Karpas-422 (cell line): Measurements from ENCODE around the gene EVX2. TPM values are rescaled to one million over a fixed set of nuclear protein-coding genes. Genes with fewer than 3 reads are reported as not detected.

Experiments used
- DNase-seq: peaks from one replicate; pipeline ENCODE4 v3.0.0-alpha.2; 2015
- H2AFZ ChIP-seq: fragments of 200-600 bp; sonication (generic); 2 replicates; pipeline ENCODE4 v1.6.1; 2014; ENCODE audit warnings: antibody characterized with exemption, low read length, mixed read lengths
- H3K27ac ChIP-seq: fragments of 200-600 bp; sonication (generic); 2 replicates; pipeline ENCODE4 v1.5.1; 2014; ENCODE audit warnings: mild to moderate bottlenecking, low read length, moderate library complexity
- H3K27me3 ChIP-seq: fragments of 200-600 bp; sonication (generic); 2 replicates; pipeline ENCODE4 v1.6.1; 2014; ENCODE audit warnings: low read length, mixed read lengths
- H3K36me3 ChIP-seq: fragments of 200-600 bp; sonication (generic); 2 replicates; pipeline ENCODE4 v1.6.1; 2014; ENCODE audit warnings: low read length, mixed read lengths; ENCODE audit not compliant: insufficient read depth
- H3K4me1 ChIP-seq: fragments of 200-600 bp; sonication (generic); 2 replicates; pipeline ENCODE4 v1.6.1; 2014; ENCODE audit warnings: mild to moderate bottlenecking, low read length, mixed read lengths
- H3K4me2 ChIP-seq: fragments of 200-600 bp; sonication (generic); 2 replicates; pipeline ENCODE4 v1.6.1; 2014; ENCODE audit warnings: low read length, low read depth, mild to moderate bottlenecking; ENCODE audit not compliant: poor library complexity, severe bottlenecking
- H3K4me3 ChIP-seq: fragments of 200-600 bp; sonication (generic); 2 replicates; pipeline ENCODE4 v1.5.1; 2014; ENCODE audit warnings: mild to moderate bottlenecking, antibody characterized with exemption, low read length, mixed read lengths
- H3K79me2 ChIP-seq: fragments of 200-600 bp; sonication (generic); 2 replicates; pipeline ENCODE4 v1.6.1; 2014; ENCODE audit warnings: mild to moderate bottlenecking, low read length, mixed read lengths
- H3K9ac ChIP-seq: fragments of 200-600 bp; sonication (generic); 2 replicates; pipeline ENCODE4 v1.6.0; 2014; ENCODE audit warnings: low read length
- H3K9me2 ChIP-seq: fragments of 200-600 bp; sonication (generic), shearing (Covaris generic); replicated peaks from 2 replicates; pipeline ENCODE4 v1.6.0; 2014; ENCODE audit warnings: mild to moderate bottlenecking, low read length, moderate library complexity; ENCODE audit not compliant: insufficient read depth
- H3K9me3 ChIP-seq: fragments of 300-700, 200-600 bp; sonication (generic); 2 replicates; pipeline ENCODE4 v1.6.1; 2014; ENCODE audit warnings: low read length, mixed read lengths
- H4K20me1 ChIP-seq: fragments of 200-600 bp; sonication (generic); 2 replicates; pipeline ENCODE4 v1.6.1; 2014; ENCODE audit warnings: mild to moderate bottlenecking, antibody characterized with exemption, low read length, low read depth; ENCODE audit not compliant: insufficient read depth
- total RNA-seq: library from RNA; depleted of rRNA; stranded (reverse); fragments of >200 nt; shearing (Covaris generic); gene quantifications from 2 replicates; pipeline ENCODE4 v1.2.3, GENCODE V29; 2014; ENCODE audit warnings: low replicate concordance

The EVX2 gene
- total RNA-seq, 1 experiment from 2014 or later, result not detected

- H3K27me3 ChIP-seq, result no peaks in the 10 kb centered on the region
- H4K20me1 ChIP-seq, result no peaks in the 10 kb centered on the region
- no peaks in the 10 kb centered on the region for H3K9me3 ChIP-seq
- no peak for DNase-seq
- H3K36me3 ChIP-seq, result no peaks in the 10 kb centered on the region
- no peak overlapping the region for H3K9ac ChIP-seq
- no peak overlapping the region for H3K4me3 ChIP-seq
- H3K27ac ChIP-seq, result no peak overlapping the region
- H3K4me2 ChIP-seq, result no peak overlapping the region
- H3K79me2 ChIP-seq, result no peaks in the 10 kb centered on the region
- H2AFZ ChIP-seq, result no peak overlapping the region
- H3K9me2 ChIP-seq, result no peaks in the 10 kb centered on the region
- peaks cover 7% of the 10 kb centered on the region for H3K4me1 ChIP-seq
These were observed 12.2 kb downstream of the EVX2 start for GRCh38 chr2:176071330-176072291.

- Histone ChIP-seq H2AFZ (no peak overlapping the region), H3K27me3 (no peaks in the 10 kb centered on the region), H4K20me1 (no peaks in the 10 kb centered on the region), H3K4me1 (peaks cover 10% of the 10 kb centered on the region), H3K9me3 (no peaks in the 10 kb centered on the region), H3K36me3 (no peaks in the 10 kb centered on the region), H3K27ac (no peak overlapping the region), H3K4me2 (no peak overlapping the region), H3K79me2 (no peaks in the 10 kb centered on the region), H3K4me3 (no peak overlapping the region), H3K9me2 (no peaks in the 10 kb centered on the region), H3K9ac (no peak overlapping the region)
- DNase-seq, result no peak
These were observed 15.3 kb downstream of the EVX2 start for GRCh38 chr2:176068419-176068832.

GRCh38 chr2:176067589-176068418 lies 16.0 kb downstream of the EVX2 start:
- Histone ChIP-seq H3K27me3 (no peaks in the 10 kb centered on the region), H3K4me1 (peaks cover 10% of the 10 kb centered on the region), H3K4me2 (no peak overlapping the region), H3K9ac (no peak overlapping the region), H3K79me2 (no peaks in the 10 kb centered on the region), H2AFZ (no peak overlapping the region), H3K36me3 (no peaks in the 10 kb centered on the region), H4K20me1 (no peaks in the 10 kb centered on the region), H3K4me3 (no peak overlapping the region), H3K9me3 (no peaks in the 10 kb centered on the region), H3K27ac (no peak overlapping the region), H3K9me2 (no peaks in the 10 kb centered on the region)
- no peak for DNase-seq

GRCh38 chr2:176066645-176067588 lies 16.8 kb downstream of the EVX2 start:
- DNase-seq, result no peak
- H3K9ac ChIP-seq, result no peak overlapping the region
- no peak overlapping the region for H3K4me3 ChIP-seq
- H4K20me1 ChIP-seq, result no peaks in the 10 kb centered on the region
- no peak overlapping the region for H2AFZ ChIP-seq
- no peaks in the 10 kb centered on the region for H3K79me2 ChIP-seq
- no peaks in the 10 kb centered on the region for H3K27me3 ChIP-seq
- H3K9me2 ChIP-seq, result no peaks in the 10 kb centered on the region
- H3K4me2 ChIP-seq, result no peak overlapping the region
- H3K4me1 ChIP-seq, result peaks cover 10% of the 10 kb centered on the region
- no peaks in the 10 kb centered on the region for H3K36me3 ChIP-seq
- no peak overlapping the region for H3K27ac ChIP-seq
- H3K9me3 ChIP-seq, result no peaks in the 10 kb centered on the region

GRCh38 chr2:176063958-176064357 lies 19.8 kb downstream of the EVX2 start:
- no peaks in the 10 kb centered on the region for H3K27me3 ChIP-seq
- H3K4me2 ChIP-seq, result no peak overlapping the region
- H3K79me2 ChIP-seq, result no peaks in the 10 kb centered on the region
- no peaks in the 10 kb centered on the region for H3K9me2 ChIP-seq
- no peak overlapping the region for H2AFZ ChIP-seq
- peaks cover 5% of the 10 kb centered on the region for H3K4me1 ChIP-seq
- no peak overlapping the region for H3K9ac ChIP-seq
- no peaks in the 10 kb centered on the region for H3K9me3 ChIP-seq
- no peak overlapping the region for H3K4me3 ChIP-seq
- DNase-seq, result no peak
- H4K20me1 ChIP-seq, result no peaks in the 10 kb centered on the region
- no peaks in the 10 kb centered on the region for H3K36me3 ChIP-seq
- no peak overlapping the region for H3K27ac ChIP-seq

GRCh38 chr2:176056406-176056805 lies 27.4 kb downstream of the EVX2 start:
- H3K9ac ChIP-seq, result no peak overlapping the region
- no peak for DNase-seq
- no peak overlapping the region for H3K4me3 ChIP-seq

GRCh38 chr2:176039375-176039774 lies 44.4 kb downstream of the EVX2 start:
- Histone ChIP-seq H3K4me3 (no peak overlapping the region; the same call in 1 of the 2 replicates), H3K79me2 (no peaks in the 10 kb centered on the region), H2AFZ (no peak overlapping the region), H3K4me1 (peaks cover 7% of the 10 kb centered on the region), H3K27me3 (no peaks in the 10 kb centered on the region), H3K9ac (no peak overlapping the region), H3K36me3 (no peaks in the 10 kb centered on the region), H3K4me2 (no peak overlapping the region), H3K9me2 (no peaks in the 10 kb centered on the region), H3K27ac (no peak overlapping the region), H3K9me3 (no peaks in the 10 kb centered on the region), H4K20me1 (no peaks in the 10 kb centered on the region)
- DNase-seq, result peak; percentile 42

More at GRCh38 chr2:176056406-176056805, 27.4 kb downstream of the EVX2 start:
- Histone ChIP-seq H4K20me1 (no peaks in the 10 kb centered on the region), H3K9me3 (no peaks in the 10 kb centered on the region), H2AFZ (no peak overlapping the region), H3K4me1 (no peaks in the 10 kb centered on the region), H3K4me2 (no peak overlapping the region), H3K27ac (no peak overlapping the region), H3K27me3 (no peaks in the 10 kb centered on the region), H3K79me2 (no peaks in the 10 kb centered on the region), H3K9me2 (no peaks in the 10 kb centered on the region), H3K36me3 (no peaks in the 10 kb centered on the region)
